Measurements from ENCODE around the gene SPPL3. TPM values are rescaled to one million over a fixed set of nuclear protein-coding genes. Genes with fewer than 3 reads are reported as not detected.

The SPPL3 gene
- total RNA-seq, 6 experiments from 2014 or later = 35.3 to 59.1 (median 47.1) TPM

DNA sequence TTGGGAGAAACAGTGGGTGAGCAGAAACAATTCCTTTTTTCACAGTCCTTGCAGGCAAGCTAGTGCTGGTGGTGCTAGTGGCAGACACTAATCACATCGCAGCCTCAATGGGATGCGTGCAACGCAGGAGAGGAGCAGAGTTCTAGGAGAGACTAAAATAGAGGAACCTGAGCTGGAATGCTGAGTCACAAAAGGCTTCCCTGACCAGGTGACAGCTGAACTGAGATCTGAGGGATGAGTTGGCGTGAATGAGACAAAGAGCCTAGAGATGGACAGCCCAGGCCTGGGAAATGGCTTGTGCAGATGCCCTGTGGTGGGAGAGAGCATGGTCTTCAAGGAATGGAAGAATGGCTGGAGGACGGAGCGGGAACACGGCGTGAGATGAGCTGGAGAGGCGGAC, 152.8 kb downstream of the SPPL3 start:
- Mint-ChIP-seq H3K9me3 (peaks cover 8% of the 10 kb centered on the region), H3K27ac (no peak overlapping the region), H3K4me1 (ENCODE audit: low read depth) (peaks cover 6% of the 10 kb centered on the region; the same call in 1 of the 2 replicates), H3K27me3 (ENCODE audit: insufficient read depth) (peaks cover 10% of the 10 kb centered on the region), H3K4me3 (no peak overlapping the region), H3K36me3 (ENCODE audit: low read depth) (no peaks in the 10 kb centered on the region)
- DNase-seq = no peak
- TF ChIP-seq, protein P1, sequence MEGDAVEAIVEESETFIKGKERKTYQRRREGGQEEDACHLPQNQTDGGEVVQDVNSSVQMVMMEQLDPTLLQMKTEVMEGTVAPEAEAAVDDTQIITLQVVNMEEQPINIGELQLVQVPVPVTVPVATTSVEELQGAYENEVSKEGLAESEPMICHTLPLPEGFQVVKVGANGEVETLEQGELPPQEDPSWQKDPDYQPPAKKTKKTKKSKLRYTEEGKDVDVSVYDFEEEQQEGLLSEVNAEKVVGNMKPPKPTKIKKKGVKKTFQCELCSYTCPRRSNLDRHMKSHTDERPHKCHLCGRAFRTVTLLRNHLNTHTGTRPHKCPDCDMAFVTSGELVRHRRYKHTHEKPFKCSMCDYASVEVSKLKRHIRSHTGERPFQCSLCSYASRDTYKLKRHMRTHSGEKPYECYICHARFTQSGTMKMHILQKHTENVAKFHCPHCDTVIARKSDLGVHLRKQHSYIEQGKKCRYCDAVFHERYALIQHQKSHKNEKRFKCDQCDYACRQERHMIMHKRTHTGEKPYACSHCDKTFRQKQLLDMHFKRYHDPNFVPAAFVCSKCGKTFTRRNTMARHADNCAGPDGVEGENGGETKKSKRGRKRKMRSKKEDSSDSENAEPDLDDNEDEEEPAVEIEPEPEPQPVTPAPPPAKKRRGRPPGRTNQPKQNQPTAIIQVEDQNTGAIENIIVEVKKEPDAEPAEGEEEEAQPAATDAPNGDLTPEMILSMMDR (IDR thresholded peaks at IDR 0.05) = no peak

DNA sequence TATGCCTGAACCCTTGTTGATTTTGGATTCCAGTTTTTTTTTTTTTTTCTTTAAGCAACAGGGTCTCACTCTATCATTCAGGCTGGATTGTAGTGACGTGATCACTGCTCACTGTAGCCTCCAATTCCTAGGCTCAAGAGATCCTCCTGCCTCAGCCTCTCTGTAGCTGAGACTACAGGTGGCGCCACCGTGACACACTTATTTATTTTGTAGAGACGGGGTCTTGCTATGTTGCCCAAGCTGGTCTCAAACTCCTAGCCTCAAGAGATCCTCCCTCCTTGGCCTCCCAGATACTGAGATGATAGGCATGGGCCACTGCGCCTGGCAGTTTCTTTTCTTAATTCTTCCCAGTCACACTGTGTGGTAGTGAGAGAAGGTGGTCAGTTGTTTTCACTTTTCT, 153.4 kb downstream of the SPPL3 start:
- H3K27me3 Mint-ChIP-seq (ENCODE audit: insufficient read depth) = peaks cover 10% of the 10 kb centered on the region

DNA sequence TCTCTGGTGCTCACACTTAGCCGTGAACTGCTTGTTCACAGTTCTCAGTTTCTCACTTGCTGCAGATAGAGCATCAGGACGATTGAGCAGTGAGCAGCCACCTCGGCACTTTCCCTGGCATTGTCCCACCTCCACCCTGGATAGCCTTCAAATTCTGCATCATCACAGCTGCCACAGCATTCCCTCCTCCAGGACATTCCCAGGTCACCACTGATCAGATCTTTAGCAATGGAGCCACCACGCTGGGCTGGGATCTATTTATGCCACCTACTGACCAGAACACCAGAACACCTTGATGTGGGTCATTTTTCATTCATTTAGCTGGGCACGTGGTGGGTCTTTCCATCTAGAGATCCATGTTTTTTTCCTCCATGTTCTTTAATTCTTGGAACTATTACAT, 154.9 kb downstream of the SPPL3 start:
- H3K27ac Mint-ChIP-seq = no peak overlapping the region
- H3K9me3 Mint-ChIP-seq = no peaks in the 10 kb centered on the region
- peaks cover 10% of the 10 kb centered on the region for H3K27me3 Mint-ChIP-seq (ENCODE audit: insufficient read depth)
- DNase-seq = no peak
- TF ChIP-seq, protein P1 (IDR thresholded peaks at IDR 0.05) = no peak
- H3K4me3 Mint-ChIP-seq = no peak overlapping the region
- H3K4me1 Mint-ChIP-seq (ENCODE audit: low read depth) = peaks cover 6% of the 10 kb centered on the region; the same call in 1 of the 2 replicates
- no peaks in the 10 kb centered on the region for H3K36me3 Mint-ChIP-seq (ENCODE audit: low read depth)

More for the DNA sequence above, 153.4 kb downstream of the SPPL3 start:
- Mint-ChIP-seq H3K4me1 (ENCODE audit: low read depth) (peaks cover 6% of the 10 kb centered on the region; the same call in 1 of the 2 replicates), H3K4me3 (no peak overlapping the region), H3K9me3 (peaks cover 8% of the 10 kb centered on the region), H3K36me3 (ENCODE audit: low read depth) (no peaks in the 10 kb centered on the region), H3K27ac (no peak overlapping the region)
- TF ChIP-seq, protein P1 (IDR thresholded peaks at IDR 0.05) = no peak
- no peak for DNase-seq

DNA sequence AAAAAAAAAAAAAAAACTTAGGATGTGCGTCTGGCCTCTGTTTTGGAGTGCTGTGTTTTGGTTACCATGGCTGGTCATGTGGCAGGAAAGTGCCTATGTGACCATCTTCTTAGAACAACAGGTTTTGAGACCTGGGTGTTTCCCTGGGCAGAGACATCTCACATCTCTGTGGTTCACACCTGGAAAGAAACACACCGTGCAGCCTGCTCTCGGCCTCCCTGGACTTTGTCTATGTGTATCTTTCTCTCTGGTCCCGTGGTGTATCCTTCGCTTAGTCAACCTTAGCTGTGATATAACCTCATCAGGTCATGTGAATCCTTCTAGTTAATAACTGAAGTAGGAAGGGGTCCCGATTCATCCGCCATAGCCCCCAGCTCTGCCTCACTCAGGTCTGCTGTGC, 155.9 kb downstream of the SPPL3 start:
- Mint-ChIP-seq H3K27ac (no peak overlapping the region), H3K4me1 (ENCODE audit: low read depth) (peaks cover 6% of the 10 kb centered on the region; the same call in 1 of the 2 replicates), H3K36me3 (ENCODE audit: low read depth) (no peaks in the 10 kb centered on the region), H3K27me3 (ENCODE audit: insufficient read depth) (peaks cover 10% of the 10 kb centered on the region), H3K9me3 (no peaks in the 10 kb centered on the region), H3K4me3 (no peak overlapping the region)
- no peak for DNase-seq
- TF ChIP-seq, protein P1 (IDR thresholded peaks at IDR 0.05) = no peak

DNA sequence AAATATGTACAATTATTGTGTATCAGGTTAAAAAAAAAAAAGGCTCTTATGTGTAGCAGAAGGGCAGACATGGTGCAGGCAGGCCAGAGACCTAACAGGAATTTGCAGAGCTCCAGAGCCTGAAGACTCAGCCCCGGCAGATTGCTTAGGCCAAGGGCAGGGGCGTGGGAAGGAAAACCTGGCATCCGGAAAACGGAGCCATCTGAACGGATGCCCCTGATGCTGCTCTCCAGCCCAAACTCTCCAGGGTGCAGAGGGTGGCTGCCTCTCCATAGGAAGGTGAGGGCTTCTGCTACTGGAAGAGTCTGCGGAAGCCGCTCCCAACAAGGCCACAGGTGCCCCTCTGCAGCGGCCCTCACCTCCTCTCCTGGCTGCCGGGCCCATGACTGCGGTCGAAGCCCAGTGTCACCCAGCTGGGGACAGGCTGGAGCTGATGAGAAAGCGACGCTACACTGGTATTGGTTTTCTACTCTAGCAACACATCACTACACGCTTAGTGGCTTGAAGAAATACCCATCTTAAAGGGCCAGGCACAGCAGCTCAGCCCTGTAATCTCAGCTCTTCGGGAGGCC, 159.2 kb downstream of the SPPL3 start:
- no peak overlapping the region for H3K27ac Mint-ChIP-seq
- peaks cover 3% of the 10 kb centered on the region for H3K27me3 Mint-ChIP-seq (ENCODE audit: insufficient read depth)
- DNase-seq = no peak
- H3K4me3 Mint-ChIP-seq = no peak overlapping the region
- no peaks in the 10 kb centered on the region for H3K4me1 Mint-ChIP-seq (ENCODE audit: low read depth)
- TF ChIP-seq, protein P1 (IDR thresholded peaks at IDR 0.05) = no peak
- H3K9me3 Mint-ChIP-seq = no peaks in the 10 kb centered on the region
- no peaks in the 10 kb centered on the region for H3K36me3 Mint-ChIP-seq (ENCODE audit: low read depth)
